Right lobe of liver (tissue), 6 donors: ENCODE results near the gene XRCC3. TPM values are rescaled to one million over a fixed set of nuclear protein-coding genes. Genes with fewer than 3 reads are reported as not detected.
A peak's percentile ranks its signal among the peaks of the same experiment; 100 is the strongest.
"Not testable (repeated sequence)": the region's sequence is repeated elsewhere in the genome, so short reads cannot be mapped to it uniquely, and the experiment has no call there.

Source experiments
- ATAC-seq, 4 donors: fragments of 200-7000 bp; cut with Tn5 transposase; one replicate each; pipeline ENCODE4 v1.9.1; 2020; ENCODE audit warnings: mild to moderate bottlenecking in 4 of 4, moderate library complexity in 4 of 4
- DNase-seq, 3 donors: peaks; one replicate each; pipeline ENCODE4 v3.0.0-alpha.2; 2020
- H3K27ac ChIP-seq, 3 donors: fragments of 200-600 bp; one replicate each; pipeline ENCODE4 v1.8.0; 2022
- H3K27me3 ChIP-seq, 2 donors: fragments of 200-600 bp; one replicate each; pipeline ENCODE4 v1.8.0; 2022
- H3K36me3 ChIP-seq, 4 donors: fragments of 200-600 bp; sonication (generic) in 1 of 4; one replicate each; pipeline versions ENCODE4 v1.5.1 to v1.8.0; 2017 to 2022; ENCODE audit warnings: control low read depth in 1 of 4
- H3K4me1 ChIP-seq, 4 donors: fragments of 200-600 bp; sonication (generic) in 1 of 4; one replicate each; pipeline versions ENCODE4 v1.5.1 to v1.8.0; 2017 to 2022; ENCODE audit warnings: control low read depth in 1 of 4
- H3K4me3 ChIP-seq, 3 donors: fragments of 200-600 bp; one replicate each; pipeline ENCODE4 v1.8.0; 2022
- H3K9me3 ChIP-seq, 4 donors: fragments of 200-600 bp; sonication (generic) in 1 of 4; one replicate each; pipeline versions ENCODE4 v1.5.1 to v1.8.0; 2017 to 2022; ENCODE audit warnings: control low read depth in 1 of 4
- POLR2A ChIP-seq: fragments of 450-650 bp; IDR thresholded peaks from one replicate; pipeline ENCODE4 v1.6.1; 2017; ENCODE audit warnings: antibody characterized with exemption, mild to moderate bottlenecking
- WGBS: methylation state at CpG from one replicate; pipeline ENCODE4 v1.1.6; 2018; ENCODE audit warnings: low coverage, low lambda C conversion rate; ENCODE audit not compliant: insufficient coverage; ENCODE audit errors: missing lambda C conversion rate; 5-methylcytosine and 5-hydroxymethylcytosine counted together
- intact Hi-C, 2 donors: fragments of 100-400 bp; cut with DNase I; formaldehyde crosslinking; loops; one replicate each; pipeline versions ENCODE4 v1.11.2 to v1.14.1; 2022
- total RNA-seq, 6 experiments: library from RNA; depleted of rRNA in 2 of 6; stranded (reverse); fragments of >200 nt in 2 of 6; fragmentation: NEBNext Ultra II Directional in 3 of 6; extraction: Animal tissue kit (Norgen Biotek cat#: 25700) in 3 of 6; gene quantifications; one replicate each; pipeline versions ENCODE4 v1.1.0 to v1.2.4, GENCODE V29; 2016 to 2023
- TF ChIP-seq, protein P1 (sequence below), 4 donors: fragments of 200-600 bp in 3 of 4; fragments of 450-650 bp in 1 of 4; IDR thresholded peaks; one replicate each; pipeline versions ENCODE4 v1.5.1 to v1.8.0; 2016 to 2022; ENCODE audit warnings: antibody characterized with exemption in 4 of 4, mild to moderate bottlenecking in 2 of 4
- donor health status: DM: no; HTN: yes; CAD: no.
- donor health status: DM: no; HTN: no; CAD: no.
- donor health status: DM: no; HTN: no; CAD: no.
- donor health status: DM: no; HTN: yes; CAD: no.
- donor health status: DM: no; HTN: yes; CAD: no.

XRCC3 gene
- total RNA-seq, 6 experiments from 2014 or later = 0.88 to 6.3 (median 1.8) TPM

DNA sequence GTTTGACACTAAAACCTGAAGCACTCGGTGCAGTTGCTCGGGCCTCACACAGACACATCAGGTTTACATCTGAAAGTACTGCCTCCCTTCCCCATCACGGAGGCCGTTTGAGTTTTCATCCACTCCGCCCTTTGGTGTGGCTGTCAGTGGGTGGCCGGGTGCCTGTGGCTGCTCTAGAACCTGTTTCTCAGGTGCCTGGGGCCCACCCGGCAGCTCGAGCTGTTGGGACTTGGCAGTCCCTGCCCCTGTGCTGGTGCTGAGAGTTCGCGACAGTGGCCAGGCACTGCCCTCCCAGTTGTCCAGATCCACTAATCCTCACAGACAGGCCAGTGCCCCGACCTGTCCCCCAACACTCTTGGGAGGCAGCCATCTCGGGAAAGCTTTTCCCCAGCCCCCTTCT lies 22.4 kb downstream of the XRCC3 start:
- intact Hi-C loops = no loop called here
- peaks cover 0 to 35% (median 12%) of the 10 kb centered on the region in 4 donors for H3K36me3 ChIP-seq
- no peaks in the 10 kb centered on the region for H3K27me3 ChIP-seq
- no peak overlapping the region for H3K27ac ChIP-seq
- DNase-seq = no peak
- no peak overlapping the region for H3K4me3 ChIP-seq
- no peak for ATAC-seq
- H3K9me3 ChIP-seq = no peaks in the 10 kb centered on the region
- H3K4me1 ChIP-seq = no peaks in the 10 kb centered on the region
- no peak for TF ChIP-seq POLR2A
- TF ChIP-seq, protein P1, sequence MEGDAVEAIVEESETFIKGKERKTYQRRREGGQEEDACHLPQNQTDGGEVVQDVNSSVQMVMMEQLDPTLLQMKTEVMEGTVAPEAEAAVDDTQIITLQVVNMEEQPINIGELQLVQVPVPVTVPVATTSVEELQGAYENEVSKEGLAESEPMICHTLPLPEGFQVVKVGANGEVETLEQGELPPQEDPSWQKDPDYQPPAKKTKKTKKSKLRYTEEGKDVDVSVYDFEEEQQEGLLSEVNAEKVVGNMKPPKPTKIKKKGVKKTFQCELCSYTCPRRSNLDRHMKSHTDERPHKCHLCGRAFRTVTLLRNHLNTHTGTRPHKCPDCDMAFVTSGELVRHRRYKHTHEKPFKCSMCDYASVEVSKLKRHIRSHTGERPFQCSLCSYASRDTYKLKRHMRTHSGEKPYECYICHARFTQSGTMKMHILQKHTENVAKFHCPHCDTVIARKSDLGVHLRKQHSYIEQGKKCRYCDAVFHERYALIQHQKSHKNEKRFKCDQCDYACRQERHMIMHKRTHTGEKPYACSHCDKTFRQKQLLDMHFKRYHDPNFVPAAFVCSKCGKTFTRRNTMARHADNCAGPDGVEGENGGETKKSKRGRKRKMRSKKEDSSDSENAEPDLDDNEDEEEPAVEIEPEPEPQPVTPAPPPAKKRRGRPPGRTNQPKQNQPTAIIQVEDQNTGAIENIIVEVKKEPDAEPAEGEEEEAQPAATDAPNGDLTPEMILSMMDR (IDR thresholded peaks at IDR 0.05) = no peak
- 93% methylated on average over 3 of the region's 12 CpGs for WGBS

DNA sequence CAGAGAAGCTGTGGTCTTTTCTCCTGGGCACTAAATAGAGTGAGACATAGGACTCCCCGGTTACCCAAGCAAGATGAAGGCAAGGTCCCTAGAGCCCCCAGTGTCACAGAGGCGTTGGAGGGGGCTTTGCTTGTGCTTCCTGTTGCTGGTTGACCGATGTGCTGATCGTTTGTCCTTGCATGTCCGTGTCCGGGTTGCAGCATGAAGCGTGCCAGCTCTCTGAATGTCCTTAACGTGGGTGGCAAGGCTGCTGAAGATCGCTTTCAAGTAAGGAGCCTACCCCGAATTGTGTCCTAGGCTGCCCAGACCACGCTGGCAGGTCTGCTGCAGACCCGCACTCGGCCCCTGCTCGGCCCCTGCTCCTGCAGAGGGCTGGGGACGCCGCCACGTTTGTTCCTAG lies 23.1 kb downstream of the XRCC3 start:
- WGBS = 86% methylated on average over 1 of the region's 17 CpGs
- TF ChIP-seq, protein P1 (IDR thresholded peaks at IDR 0.05) = no peak
- TF ChIP-seq POLR2A = no peak
- Histone ChIP-seq H3K4me1 (no peaks in the 10 kb centered on the region), H3K36me3 (peaks cover 0 to 42% (median 13%) of the 10 kb centered on the region in 4 donors), H3K27ac (no peak overlapping the region), H3K9me3 (no peaks in the 10 kb centered on the region), H3K4me3 (no peak overlapping the region), H3K27me3 (no peaks in the 10 kb centered on the region)
- no peak for DNase-seq
- ATAC-seq = no peak
- intact Hi-C loops = no loop called here

DNA sequence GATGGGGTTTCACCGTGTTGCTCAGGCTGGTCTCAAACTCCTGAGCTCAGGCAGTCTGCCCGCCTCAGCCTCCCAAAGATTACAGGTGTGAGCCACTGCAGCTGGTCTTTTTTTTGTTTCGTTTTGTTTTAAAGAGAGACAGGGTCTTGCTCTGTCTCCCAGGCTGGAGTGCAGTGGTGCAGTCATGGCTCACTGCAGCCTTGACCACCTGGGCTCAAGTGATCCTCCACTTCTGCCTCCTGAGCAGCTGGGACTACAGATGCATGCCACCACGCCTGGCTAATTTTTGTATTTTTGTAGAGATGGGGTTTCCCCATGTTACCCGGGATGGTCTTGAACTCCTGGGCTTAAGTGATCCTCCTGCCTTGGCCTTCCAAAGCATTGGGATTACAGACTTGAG lies 23.6 kb downstream of the XRCC3 start:
- intact Hi-C loops, H3K9me3 ChIP-seq, ATAC-seq, H3K4me1 ChIP-seq, H3K4me3 ChIP-seq, H3K27ac ChIP-seq, H3K27me3 ChIP-seq, DNase-seq: not testable (repeated sequence)
- peaks cover 0 to 46% (median 14%) of the 10 kb centered on the region in 4 donors for H3K36me3 ChIP-seq
- WGBS = 82% methylated on average over 5 of the region's 5 CpGs

DNA sequence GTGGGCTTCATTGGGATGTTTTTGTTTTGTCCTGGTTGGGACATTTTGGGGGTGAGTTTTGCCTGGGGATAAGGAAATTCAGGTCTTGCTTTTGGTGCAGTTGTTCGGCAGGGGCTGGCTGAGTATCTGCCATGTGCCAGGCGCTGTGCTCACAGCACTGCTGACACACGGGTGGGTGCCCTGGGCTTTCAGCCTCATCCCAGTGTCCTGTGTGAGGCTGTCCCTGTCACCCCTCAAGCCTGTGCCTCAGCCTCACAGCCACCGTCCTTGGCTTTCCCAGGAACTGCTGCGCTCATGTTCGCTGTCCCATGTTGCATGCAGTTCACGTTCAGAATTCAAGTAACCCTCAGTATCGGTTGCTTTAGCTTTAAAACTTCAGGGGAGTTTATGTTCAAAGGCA lies 24.9 kb downstream of the XRCC3 start:
- H3K9me3 ChIP-seq = no peaks in the 10 kb centered on the region
- no peak overlapping the region for H3K4me3 ChIP-seq
- ATAC-seq (peak in 1 of 4 donors; percentile 28), DNase-seq (peak in 1 of 3 donors; percentile 32)
- H3K27ac ChIP-seq = no peak overlapping the region
- H3K4me1 ChIP-seq = no peaks in the 10 kb centered on the region
- TF ChIP-seq POLR2A = no peak
- TF ChIP-seq, protein P1 (IDR thresholded peaks at IDR 0.05) = no peak
- H3K27me3 ChIP-seq = no peaks in the 10 kb centered on the region
- intact Hi-C loops = no loop called here
- WGBS = 89% methylated on average over 5 of the region's 8 CpGs
- peaks cover 0 to 53% (median 22%) of the 10 kb centered on the region in 4 donors for H3K36me3 ChIP-seq

DNA sequence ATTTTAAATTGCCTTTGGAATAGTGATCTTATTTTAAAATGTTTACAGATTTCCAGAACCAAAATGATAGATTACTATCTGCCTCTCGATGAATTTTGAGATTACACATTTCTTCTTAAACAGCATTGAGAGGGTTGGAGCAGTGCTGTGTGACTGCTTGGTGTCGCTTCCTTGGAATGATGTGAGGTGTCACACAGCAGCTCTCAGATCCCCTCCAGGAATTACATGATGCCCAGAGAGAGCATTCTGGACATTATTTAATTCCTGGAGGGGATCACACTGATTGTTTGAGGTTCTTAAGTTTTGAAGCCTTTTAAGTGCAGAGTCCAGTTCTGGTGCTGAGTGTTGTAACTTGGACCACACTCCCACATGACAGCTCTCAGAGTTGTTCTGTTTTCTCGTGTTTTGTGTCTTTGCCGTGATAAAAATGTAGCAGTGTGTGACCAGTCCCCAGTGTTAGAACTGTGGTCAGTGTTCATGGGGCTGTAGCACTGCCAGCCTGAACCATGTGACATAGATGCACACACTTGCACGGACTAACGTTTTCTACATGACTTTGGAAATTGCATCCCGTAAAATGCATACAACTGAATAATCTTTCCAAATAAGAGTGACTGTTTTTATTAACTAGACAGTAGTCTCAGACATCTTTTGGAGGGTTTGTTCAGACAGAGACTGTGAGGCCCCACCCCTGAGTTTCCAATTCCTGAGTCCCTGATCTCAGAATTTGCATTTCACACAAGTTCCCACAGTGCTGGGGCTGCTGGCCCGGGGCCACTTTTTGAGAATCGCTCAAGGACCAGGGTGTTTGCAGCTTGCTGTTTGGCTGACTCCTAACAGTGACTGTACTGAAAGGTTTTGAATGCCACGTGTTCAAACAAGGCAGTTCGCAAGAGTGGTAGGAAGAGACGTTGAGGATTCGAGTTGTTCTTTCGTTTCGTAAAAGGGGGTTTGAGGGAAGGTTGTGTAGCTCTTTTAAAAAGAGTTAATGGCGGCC lies 26.0 kb downstream of the XRCC3 start:
- 73% methylated on average over 13 of the region's 16 CpGs for WGBS
- Histone ChIP-seq H3K27ac (no peak overlapping the region), H3K4me1 (no peaks in the 10 kb centered on the region), H3K36me3 (peaks cover 0 to 54% (median 26%) of the 10 kb centered on the region in 4 donors), H3K27me3 (no peaks in the 10 kb centered on the region), H3K9me3 (no peaks in the 10 kb centered on the region), H3K4me3 (no peak overlapping the region)
- intact Hi-C loops = no loop called here
- no peak for ATAC-seq
- TF ChIP-seq POLR2A = no peak
- TF ChIP-seq, protein P1 (IDR thresholded peaks at IDR 0.05) = no peak
- DNase-seq = no peak
